DND-41 (cell line): Measurements from ENCODE around the gene SPDYE3.
"Not testable (repeated sequence)": the region's sequence is repeated elsewhere in the genome, so short reads cannot be mapped to it uniquely, and the experiment has no call there.

ENCODE experiments used
- EZH2 ChIP-seq: IDR thresholded peaks from 3 replicates; pipeline ENCODE4 v1.6.1; 2012; ENCODE audit warnings: borderline replicate concordance, low read depth, mild to moderate bottlenecking, moderate library complexity, low read length, inconsistent platforms; ENCODE audit not compliant: severe bottlenecking
- TF ChIP-seq, protein P1 (sequence below): IDR thresholded peaks from 2 replicates; pipeline ENCODE4 v1.5.1; 2012; ENCODE audit warnings: borderline replicate concordance, low read length, moderate library complexity, mild to moderate bottlenecking; ENCODE audit not compliant: poor library complexity, severe bottlenecking; ENCODE audit errors: extremely low read depth

DNA sequence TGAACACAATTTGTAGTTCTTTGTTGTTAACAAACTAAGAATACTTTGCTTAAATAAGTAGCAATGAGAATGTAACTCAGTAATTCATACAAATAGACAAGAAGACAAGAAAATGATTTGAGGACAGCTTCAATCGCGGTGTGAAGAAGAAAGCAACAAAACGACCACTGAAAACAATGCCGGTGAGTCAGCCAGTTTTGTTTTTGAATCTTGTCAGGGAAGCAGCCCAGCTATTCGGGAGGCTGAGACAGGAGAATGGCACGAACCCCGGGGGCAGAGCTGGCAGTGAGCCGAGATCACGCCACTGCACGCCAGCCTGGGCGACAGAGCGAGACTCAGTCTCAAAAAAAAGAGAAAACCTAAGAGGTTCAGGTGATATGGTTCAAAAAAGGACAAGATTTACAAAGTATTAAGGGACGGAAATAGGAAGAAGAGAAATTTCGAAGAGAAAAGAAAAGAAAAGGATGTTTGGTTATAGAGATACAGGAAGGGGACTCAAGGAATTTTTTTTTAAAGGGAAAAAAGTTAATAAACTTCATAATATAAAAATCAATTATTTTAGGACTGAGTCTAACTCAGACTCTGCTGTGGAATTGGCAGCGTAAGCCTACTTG, 30.7 kb downstream of the SPDYE3 start:
- TF ChIP-seq, protein P1, sequence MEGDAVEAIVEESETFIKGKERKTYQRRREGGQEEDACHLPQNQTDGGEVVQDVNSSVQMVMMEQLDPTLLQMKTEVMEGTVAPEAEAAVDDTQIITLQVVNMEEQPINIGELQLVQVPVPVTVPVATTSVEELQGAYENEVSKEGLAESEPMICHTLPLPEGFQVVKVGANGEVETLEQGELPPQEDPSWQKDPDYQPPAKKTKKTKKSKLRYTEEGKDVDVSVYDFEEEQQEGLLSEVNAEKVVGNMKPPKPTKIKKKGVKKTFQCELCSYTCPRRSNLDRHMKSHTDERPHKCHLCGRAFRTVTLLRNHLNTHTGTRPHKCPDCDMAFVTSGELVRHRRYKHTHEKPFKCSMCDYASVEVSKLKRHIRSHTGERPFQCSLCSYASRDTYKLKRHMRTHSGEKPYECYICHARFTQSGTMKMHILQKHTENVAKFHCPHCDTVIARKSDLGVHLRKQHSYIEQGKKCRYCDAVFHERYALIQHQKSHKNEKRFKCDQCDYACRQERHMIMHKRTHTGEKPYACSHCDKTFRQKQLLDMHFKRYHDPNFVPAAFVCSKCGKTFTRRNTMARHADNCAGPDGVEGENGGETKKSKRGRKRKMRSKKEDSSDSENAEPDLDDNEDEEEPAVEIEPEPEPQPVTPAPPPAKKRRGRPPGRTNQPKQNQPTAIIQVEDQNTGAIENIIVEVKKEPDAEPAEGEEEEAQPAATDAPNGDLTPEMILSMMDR, result not testable (repeated sequence)
- TF ChIP-seq EZH2, result not testable (repeated sequence)
